HG03108 (cell line): ENCODE data around the gene EPB41L5.
"Not testable (repeated sequence)": the region's sequence is repeated elsewhere in the genome, so short reads cannot be mapped to it uniquely, and the experiment has no call there.

Source experiments
- ATAC-seq: cut with Tn5 transposase; IDR thresholded peaks from one replicate; pipeline ENCODE4 v1.9.1; 2021; ENCODE audit warnings: moderate library complexity; ENCODE audit not compliant: unreplicated experiment

Gene EPB41L5

GRCh38 chr2:120094795-120095194 is 81.9 kb downstream of the EPB41L5 start:
- ATAC-seq, result no peak

- no peak for ATAC-seq
Observed at GRCh38 chr2:120100627-120101026, 87.8 kb downstream of the EPB41L5 start.

DNA sequence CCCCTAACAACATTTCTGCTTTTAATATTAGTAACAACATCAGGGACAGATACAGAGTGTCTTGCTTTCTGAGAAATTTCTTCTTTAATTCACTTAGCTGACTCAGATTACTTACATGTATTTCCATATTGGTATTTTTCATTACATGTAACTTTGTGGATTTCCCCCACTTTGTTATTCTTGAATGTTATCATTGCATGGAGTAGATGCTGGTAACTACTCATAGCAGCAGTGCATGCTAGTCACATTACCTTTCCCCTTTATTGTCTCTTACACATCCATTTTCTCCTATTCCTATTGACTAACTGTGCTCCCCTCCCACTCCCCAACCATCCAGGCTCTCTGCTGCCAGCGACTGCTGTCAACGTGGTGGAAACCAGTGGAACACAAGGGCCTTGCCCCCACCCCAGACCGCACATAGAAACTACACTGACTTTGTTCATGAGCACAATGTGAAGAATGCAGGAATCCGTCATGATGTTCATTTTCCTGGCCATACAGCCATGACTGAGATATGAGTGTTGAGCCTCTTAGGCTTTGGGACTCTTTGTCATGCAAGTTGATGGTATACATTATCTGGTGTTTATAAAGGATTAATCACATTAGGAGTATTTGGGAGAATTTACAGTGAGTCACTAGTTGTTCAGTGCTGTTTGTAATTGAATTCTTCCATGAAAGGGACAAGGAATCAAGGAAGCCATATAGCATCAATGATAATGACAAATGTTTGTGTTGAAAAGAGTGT is 91.0 kb downstream of the EPB41L5 start:
- ATAC-seq, result no peak

- ATAC-seq, result no peak
Observed at GRCh38 chr2:120104772-120105171, 91.9 kb downstream of the EPB41L5 start.

GRCh38 chr2:120105360-120105759 is 92.5 kb downstream of the EPB41L5 start:
- ATAC-seq, result peak; percentile 60

- ATAC-seq, result no peak
Observed at GRCh38 chr2:120108049-120108448, 95.2 kb downstream of the EPB41L5 start.

DNA sequence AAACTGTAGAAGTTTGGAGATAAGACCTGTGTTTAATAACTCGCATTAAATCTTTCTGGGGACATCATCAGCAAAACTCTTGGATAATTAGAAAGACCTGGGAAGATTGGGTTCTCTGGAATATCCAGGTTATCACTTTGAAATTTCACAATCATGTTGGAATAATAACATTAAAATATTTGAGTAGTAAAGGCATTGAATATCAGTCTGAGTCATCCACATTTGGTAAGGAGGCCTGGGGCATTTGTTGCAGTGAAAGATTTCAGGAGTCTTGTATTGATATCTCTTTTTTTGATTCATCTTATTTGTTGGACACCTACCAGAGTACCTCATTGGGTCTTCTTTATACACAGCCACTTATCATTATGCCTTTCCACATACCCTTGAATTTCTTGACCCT is 95.9 kb downstream of the EPB41L5 start:
- no peak for ATAC-seq

DNA sequence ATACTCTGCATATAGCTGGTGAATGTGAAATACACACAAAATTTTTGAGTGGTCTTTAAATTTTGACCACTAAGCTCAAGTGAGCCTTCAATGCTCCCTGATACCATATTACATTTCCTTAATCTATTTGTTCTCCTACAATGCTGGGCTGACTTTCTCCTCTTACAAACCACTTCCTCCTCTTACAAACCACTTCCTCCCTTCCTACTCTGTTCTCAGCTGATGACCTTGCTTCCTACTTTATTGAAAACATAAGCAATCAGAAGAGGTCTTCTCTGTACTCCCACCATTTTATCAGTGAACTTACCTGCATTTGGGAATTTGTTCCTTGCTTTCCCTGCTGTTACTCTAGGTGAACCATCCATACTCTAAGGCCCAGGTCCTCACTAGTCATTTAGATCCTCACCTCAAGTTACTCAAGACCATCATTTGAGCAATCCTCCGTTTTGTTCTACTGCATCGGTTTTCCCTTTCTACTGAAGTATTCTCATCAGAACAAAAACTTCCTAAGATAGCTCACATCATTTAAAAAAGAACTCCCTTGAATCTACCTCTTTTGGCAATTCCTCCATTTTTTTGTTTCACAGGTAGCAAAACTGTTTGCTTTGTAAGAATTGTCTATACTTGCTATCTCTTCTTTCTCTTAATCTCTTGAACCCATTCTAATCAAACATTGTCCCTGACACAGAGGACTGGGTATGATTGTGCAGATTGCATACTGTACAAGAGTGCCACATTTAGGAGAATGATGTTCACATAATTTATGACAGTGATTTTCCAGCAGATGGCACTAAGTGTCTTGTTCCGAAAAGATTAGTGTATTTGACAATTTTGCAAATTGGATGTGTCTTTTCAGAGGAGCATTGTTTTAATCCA is 96.5 kb downstream of the EPB41L5 start:
- no peak for ATAC-seq

GRCh38 chr2:120110062-120110362 is 97.1 kb downstream of the EPB41L5 start:
- ATAC-seq, result no peak

- ATAC-seq, result no peak
Observed at GRCh38 chr2:120110507-120110906, 97.6 kb downstream of the EPB41L5 start.

- no peak for ATAC-seq
Observed at GRCh38 chr2:120111193-120111592, 98.3 kb downstream of the EPB41L5 start.

DNA sequence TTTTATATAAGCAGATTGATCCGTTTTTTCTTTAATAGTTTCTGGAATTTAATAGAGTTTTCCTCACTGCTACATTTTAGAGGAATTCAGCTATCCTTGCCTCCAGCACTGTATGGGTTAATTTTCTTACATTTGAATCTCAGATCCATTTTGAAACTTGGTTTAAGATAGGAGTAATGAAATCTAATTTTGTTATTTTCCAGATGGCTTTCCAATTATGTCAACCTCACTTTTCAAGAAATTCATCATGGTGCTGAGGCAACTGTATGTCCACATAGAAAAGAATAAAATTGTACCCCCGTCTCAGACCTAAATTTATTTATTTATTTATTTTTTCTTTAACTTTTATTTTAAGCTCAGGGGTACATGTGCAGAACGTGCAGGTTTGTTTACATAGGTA is 105.1 kb downstream of the EPB41L5 start:
- ATAC-seq, result no peak

- ATAC-seq, result no peak
Observed at GRCh38 chr2:120118471-120118870, 105.6 kb downstream of the EPB41L5 start.

DNA sequence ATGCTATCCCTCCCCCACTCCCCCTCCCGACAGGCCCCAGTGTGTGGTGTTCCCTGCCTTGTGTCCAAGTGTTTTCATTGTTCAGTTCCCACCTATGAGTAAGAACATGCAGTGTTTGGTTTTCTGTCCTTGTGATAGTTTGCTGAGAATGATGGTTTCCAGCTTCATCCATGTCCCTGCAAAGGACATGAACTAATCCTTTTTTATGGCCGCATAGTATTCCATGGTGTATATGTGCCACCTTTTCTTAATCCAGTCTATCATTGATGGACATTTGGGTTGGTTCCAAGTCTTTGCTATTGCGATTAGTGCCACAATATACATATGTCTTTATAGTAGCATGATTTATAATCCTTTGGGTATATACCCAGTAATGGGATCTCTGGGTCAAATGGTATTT is 108.5 kb downstream of the EPB41L5 start:
- not testable (repeated sequence) for ATAC-seq

- no peak for ATAC-seq
Observed at GRCh38 chr2:120123090-120123489, 110.2 kb downstream of the EPB41L5 start.

GRCh38 chr2:120125195-120125594 is 112.3 kb downstream of the EPB41L5 start:
- no peak for ATAC-seq

- no peak for ATAC-seq
Observed at GRCh38 chr2:120128216-120128615, 115.3 kb downstream of the EPB41L5 start.

GRCh38 chr2:120132190-120132589 is 119.3 kb downstream of the EPB41L5 start:
- ATAC-seq, result no peak

GRCh38 chr2:120132691-120133090 is 119.8 kb downstream of the EPB41L5 start:
- ATAC-seq, result no peak

- no peak for ATAC-seq
Observed at GRCh38 chr2:120133572-120134244, 120.8 kb downstream of the EPB41L5 start.

DNA sequence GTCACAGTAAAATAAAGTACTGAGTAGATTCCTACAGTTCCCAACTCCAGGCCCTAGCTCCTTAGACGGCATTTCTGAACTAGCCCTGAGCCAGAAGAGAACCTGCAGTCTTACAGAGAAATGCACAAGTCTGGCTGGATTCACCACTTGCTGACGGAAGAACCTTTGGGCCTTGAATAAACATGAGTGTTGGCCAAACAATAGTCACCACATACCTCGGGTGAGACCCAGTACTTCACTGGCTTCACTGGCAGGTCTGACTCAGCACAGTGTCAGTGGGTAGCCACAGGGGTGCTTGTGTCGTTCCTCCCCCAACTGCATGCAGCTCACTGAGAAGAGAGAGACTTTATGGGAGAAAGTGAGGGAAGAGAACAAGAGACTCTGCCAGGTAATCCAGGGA is 121.4 kb downstream of the EPB41L5 start:
- ATAC-seq, result no peak

- not testable (repeated sequence) for ATAC-seq
Observed at GRCh38 chr2:120135013-120135412, 122.1 kb downstream of the EPB41L5 start.
